A673 (cell line): ENCODE measurements around the gene SIGLEC7. TPM values are rescaled to one million over a fixed set of nuclear protein-coding genes. Genes with fewer than 3 reads are reported as not detected.

ENCODE experiments used
- BruUV-seq: library from RNA; stranded (reverse); fragments of 400-500 nt; replicated peaks from 2 replicates; lab custom pipeline; 2021; lab: Mats Ljungman, UMichigan
- CTCF ChIA-PET: fragments of 300-600 bp; sonication (Branson Sonifier 250); formaldehyde crosslinking; loops from one replicate; lab custom pipeline; 2022; ENCODE audit warnings: antibody characterized with exemption; lab: Charles Lee
- POLR2A ChIA-PET: fragments of 300-600 bp; sonication (Branson Sonifier 250); formaldehyde crosslinking; loops from one replicate; lab custom pipeline; 2022; ENCODE audit warnings: antibody characterized with exemption; ENCODE audit not compliant: low non-redundant PET; lab: Charles Lee
- DNase-seq: peaks from one replicate; pipeline ENCODE4 v3.0.0-alpha.2; 2015; ENCODE audit warnings: low spot score
- H3K27ac ChIP-seq: fragments of 200-600 bp; sonication (generic); 2 replicates; pipeline ENCODE4 v1.5.1; 2016; ENCODE audit warnings: mixed run types, low read depth, mild to moderate bottlenecking, mixed read lengths, antibody characterized with exemption, low read length; ENCODE audit not compliant: poor library complexity, severe bottlenecking
- H3K27me3 ChIP-seq: fragments of 200-600 bp; sonication (generic); replicated peaks from 2 replicates; pipeline ENCODE4 v1.6.1; 2017; ENCODE audit warnings: mixed run types, low read depth, mild to moderate bottlenecking, mixed read lengths, antibody characterized with exemption, low read length; ENCODE audit not compliant: insufficient read depth, poor library complexity
- H3K36me3 ChIP-seq: fragments of 200-600 bp; sonication (generic); 2 replicates; pipeline ENCODE4 v1.6.1; 2016; ENCODE audit warnings: mixed run types, mild to moderate bottlenecking, mixed read lengths, antibody characterized with exemption, low read length; ENCODE audit not compliant: insufficient read depth, poor library complexity, severe bottlenecking
- H3K4me1 ChIP-seq: fragments of 200-600 bp; sonication (generic); 2 replicates; pipeline ENCODE4 v1.6.1; 2017; ENCODE audit warnings: mixed run types, mild to moderate bottlenecking, mixed read lengths, antibody characterized with exemption, low read length; ENCODE audit not compliant: insufficient read depth, poor library complexity, severe bottlenecking
- H3K4me3 ChIP-seq: fragments of 200-600 bp; sonication (generic); 2 replicates; pipeline ENCODE4 v1.5.1; 2016; ENCODE audit warnings: low read depth, mixed run types, mild to moderate bottlenecking, mixed read lengths, low read length; ENCODE audit not compliant: poor library complexity, severe bottlenecking
- H3K9me3 ChIP-seq: fragments of 200-600 bp; sonication (generic); 2 replicates; pipeline ENCODE4 v1.6.1; 2016; ENCODE audit warnings: mixed run types, low read depth, mild to moderate bottlenecking, mixed read lengths, antibody characterized with exemption, low read length; ENCODE audit not compliant: poor library complexity, severe bottlenecking
- CTCF ChIP-seq: fragments of 300-800, 200-600 bp; sonication (generic); conservative IDR thresholded peaks from 2 replicates; pipeline ENCODE4 v1.5.1; 2017; ENCODE audit warnings: low read depth, mild to moderate bottlenecking, antibody characterized with exemption, low read length, moderate library complexity, mixed read lengths
- EZH2 ChIP-seq: fragments of 200-600 bp; sonication (generic); IDR thresholded peaks from 2 replicates; pipeline ENCODE4 v1.6.1; 2017; ENCODE audit warnings: borderline replicate concordance, low read depth, mild to moderate bottlenecking, mixed read lengths, antibody characterized with exemption, low read length; ENCODE audit not compliant: poor library complexity, severe bottlenecking
- intact Hi-C: fragments of 100-400 bp; cut with micrococcal nuclease; formaldehyde crosslinking; loops from one replicate; pipeline ENCODE4 v1.10.0; 2022; ENCODE audit not compliant: unreplicated experiment
- total RNA-seq: library from RNA; stranded (reverse); gene quantifications from 2 replicates; pipeline ENCODE4 v1.2.3, GENCODE V29; 2021

Gene SIGLEC7
- total RNA-seq, 1 experiment from 2014 or later = not detected

GRCh38 chr19:51103926-51104341 is 38.2 kb upstream of the SIGLEC7 start:
- ChIA-PET CTCF (no interaction called here), POLR2A (no interaction called here)
- no peak for TF ChIP-seq CTCF
- Histone ChIP-seq H3K4me3 (no peak overlapping the region), H3K9me3 (no peaks in the 10 kb centered on the region), H3K4me1 (peaks cover 7% of the 10 kb centered on the region), H3K36me3 (peaks cover 5% of the 10 kb centered on the region), H3K27me3 (no peaks in the 10 kb centered on the region), H3K27ac (no peak overlapping the region)
- intact Hi-C loops = no loop called here
- BruUV-seq = no TSS peak
- no peak for DNase-seq

- CTCF ChIA-PET = no interaction called here
- POLR2A ChIA-PET = no interaction called here
- BruUV-seq = no TSS peak
- Histone ChIP-seq H3K9me3 (no peaks in the 10 kb centered on the region), H3K4me1 (peaks cover 7% of the 10 kb centered on the region), H3K36me3 (no peaks in the 10 kb centered on the region), H3K27me3 (peaks cover 5% of the 10 kb centered on the region), H3K27ac (peak overlapping the region; percentile 69), H3K4me3 (peak overlapping the region; percentile 82)
- DNase-seq = peak; percentile 41
- intact Hi-C loops = no loop called here
- TF ChIP-seq EZH2 (no peak), CTCF (0 out of 2 replicates have a peak, but pooled peaks have one; percentile 21)
These were observed 34.6 kb upstream of the SIGLEC7 start for GRCh38 chr19:51107406-51108065.

GRCh38 chr19:51108066-51108804 is 33.9 kb upstream of the SIGLEC7 start, which contains the start of gene CTU1:
TSS of gene CTU1 (minus strand) at chr19:51108409. CDS start at chr19:51104569, 3,840 bp downstream.
- Histone ChIP-seq H3K4me3 (peak within 1 kb of the TSS; percentile 82), H3K27ac (peak within 1 kb of the TSS; percentile 69), H3K4me1 (peaks cover 7% of the 10 kb centered on the region), H3K27me3 (peaks cover 10% of the 10 kb centered on the region), H3K9me3 (no peaks in the 10 kb centered on the region), H3K36me3 (no peaks in the 10 kb centered on the region)
- ChIA-PET CTCF (no interaction called here), POLR2A (interaction anchor here (0.6 kb wide), 1 partner anchor 82 kb away, joined by 6 read pairs; no protein-coding TSS in a partner anchor)
- intact Hi-C loops = no loop called here
- TF ChIP-seq EZH2 (no peak), CTCF (no peak)
- DNase-seq = peak; percentile 100
- BruUV-seq = no TSS peak
